Gastroesophageal sphincter (tissue), 3 donors: Measurements from ENCODE around the gene SAP25.

Source experiments
- POLR2A ChIP-seq, 2 donors: fragments of 450-650 bp; IDR thresholded peaks; one replicate each; pipeline ENCODE4 v1.6.1; 2017; ENCODE audit warnings: antibody characterized with exemption in 2 of 2, mild to moderate bottlenecking in 2 of 2, moderate library complexity in 1 of 2
- TF ChIP-seq, protein P1 (sequence below), 4 experiments: fragments of 200-600 bp in 2 of 4; fragments of 450-650 bp in 2 of 4; sonication (generic) in 1 of 4; IDR thresholded peaks; one replicate each; pipeline ENCODE4 v1.5.1; 2017 to 2019; ENCODE audit warnings: antibody characterized with exemption in 4 of 4, mild to moderate bottlenecking in 2 of 4, moderate library complexity in 2 of 4

GRCh38 chr7:100604976-100605911 lies 31.5 kb upstream of the SAP25 start:
- TF ChIP-seq, protein P1, sequence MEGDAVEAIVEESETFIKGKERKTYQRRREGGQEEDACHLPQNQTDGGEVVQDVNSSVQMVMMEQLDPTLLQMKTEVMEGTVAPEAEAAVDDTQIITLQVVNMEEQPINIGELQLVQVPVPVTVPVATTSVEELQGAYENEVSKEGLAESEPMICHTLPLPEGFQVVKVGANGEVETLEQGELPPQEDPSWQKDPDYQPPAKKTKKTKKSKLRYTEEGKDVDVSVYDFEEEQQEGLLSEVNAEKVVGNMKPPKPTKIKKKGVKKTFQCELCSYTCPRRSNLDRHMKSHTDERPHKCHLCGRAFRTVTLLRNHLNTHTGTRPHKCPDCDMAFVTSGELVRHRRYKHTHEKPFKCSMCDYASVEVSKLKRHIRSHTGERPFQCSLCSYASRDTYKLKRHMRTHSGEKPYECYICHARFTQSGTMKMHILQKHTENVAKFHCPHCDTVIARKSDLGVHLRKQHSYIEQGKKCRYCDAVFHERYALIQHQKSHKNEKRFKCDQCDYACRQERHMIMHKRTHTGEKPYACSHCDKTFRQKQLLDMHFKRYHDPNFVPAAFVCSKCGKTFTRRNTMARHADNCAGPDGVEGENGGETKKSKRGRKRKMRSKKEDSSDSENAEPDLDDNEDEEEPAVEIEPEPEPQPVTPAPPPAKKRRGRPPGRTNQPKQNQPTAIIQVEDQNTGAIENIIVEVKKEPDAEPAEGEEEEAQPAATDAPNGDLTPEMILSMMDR (IDR thresholded peaks at IDR 0.05) = no peak
- TF ChIP-seq POLR2A (IDR thresholded peaks at IDR 0.05) = no peak
